Measurements from ENCODE around the gene DYSF.

- TF ChIP-seq CTCF (IDR thresholded peaks at IDR 0.05; ENCODE audit: low read length) (no peak), EZH2phosphoT487 (IDR thresholded peaks at IDR 0.05; ENCODE audit: low read length) (no peak), EZH2 (optimal IDR thresholded peaks at IDR 0.05; ENCODE audit: low read depth, low read length) (no peak)
Measured at GRCh38 chr2:71721362-71721665, 268.0 kb downstream of the DYSF start.
